ENCODE results near the gene EFCAB5. TPM values are rescaled to one million over a fixed set of nuclear protein-coding genes. Genes with fewer than 3 reads are reported as not detected.

Gene EFCAB5
- total and polyA plus RNA-seq, 2 of the 13 experiments (the other 11 are each of a cell fraction or from before 2014, with no cell fraction given), result 0.15 TPM; not detected in 1

- WGBS (ENCODE audit: low lambda C conversion rate), result 64% methylated on average over 16 of the region's 16 CpGs
- ChIA-PET POLR2A (no interaction called here), CTCF (ENCODE audit: low intra/inter-chr PET ratio, low total read pairs) (no interaction called here)
- Histone ChIP-seq H3K79me2 (ENCODE audit: insufficient read depth, low read length) (no peaks in the 10 kb centered on the region), H3K4me1 (ENCODE audit: insufficient read depth, low read length) (no peaks in the 10 kb centered on the region), H3K4me2 (ENCODE audit: low read depth, low read length) (no peak overlapping the region), H4K20me1 (ENCODE audit: insufficient read depth, low read length) (no peaks in the 10 kb centered on the region), H3K36me3 (replicated peaks in 1 of 2; ENCODE audit: control insufficient read depth in 1 of 2, insufficient read depth in 2 of 2, low read length in 2 of 2) (no peaks in the 10 kb centered on the region), H3K4me3 (replicated peaks in 1 of 3; ENCODE audit: insufficient read depth in 1 of 3, low read depth in 2 of 3, low read length in 3 of 3) (no peak overlapping the region), H3K9me3 (ENCODE audit: low read length) (peaks cover 18% of the 10 kb centered on the region), H3K27ac (ENCODE audit: extremely low read length, insufficient read depth, low read length) (no peak overlapping the region), H2AFZ (ENCODE audit: low read length) (no peak overlapping the region), H3K9ac (ENCODE audit: insufficient read depth, low read depth, low read length) (no peak overlapping the region), H3K27me3 (ENCODE audit: control insufficient read depth in 1 of 2, insufficient read depth in 2 of 2, low read length in 2 of 2) (peaks cover 0 to 12% of the 10 kb centered on the region in 2 experiments; a peak in 2 of 5 replicates)
- FAIRE-seq (no peak), DNase-seq (ENCODE audit: low spot score) (no peak), ATAC-seq (no peak)
- intact Hi-C loops (cut with micrococcal nuclease; ENCODE audit: unreplicated experiment), result no loop called here
- TF ChIP-seq ZNF816 (CRISPR knock-in tag; IDR thresholded peaks at IDR 0.05; ENCODE audit: borderline replicate concordance) (no peak), ZNF784 (CRISPR knock-in tag; IDR thresholded peaks at IDR 0.05; ENCODE audit: borderline replicate concordance) (no peak), ZNF574 (CRISPR knock-in tag; IDR thresholded peaks at IDR 0.05) (no peak), ATF5 (CRISPR knock-in tag; IDR thresholded peaks at IDR 0.05; ENCODE audit: low read depth) (no peak)
- BruUV-seq (replicated peaks), result no TSS peak
- in situ Hi-C loops (cut with HindIII; ENCODE audit: extremely low pct_ligation_motif_present, low pct_unique_long_range_greater_than_20kb), result no loop called here
Measured at GRCh38 chr17:30068465-30068864, 127.0 kb downstream of the EFCAB5 start.
